NCI-H146 treated with DMSO at 0.1 percent for 48 hours (cell line): Measurements from ENCODE around the gene ASAP3.

Experiments used
- DNase-seq: peaks from one replicate; lab custom pipeline; 2025; ENCODE audit not compliant: unreplicated experiment; lab: John Stamatoyannopoulos, UW

The ASAP3 gene

GRCh38 chr1:23450894-23451293 lies 33.1 kb downstream of the ASAP3 start:
- DNase-seq: no peak

GRCh38 chr1:23449958-23450357 lies 34.0 kb downstream of the ASAP3 start:
- DNase-seq: no peak

GRCh38 chr1:23449306-23449705 lies 34.7 kb downstream of the ASAP3 start:
- DNase-seq: no peak

- no peak for DNase-seq
Observed at GRCh38 chr1:23448846-23449245, 35.1 kb downstream of the ASAP3 start.

GRCh38 chr1:23446661-23447310 lies 37.2 kb downstream of the ASAP3 start:
- no peak for DNase-seq

GRCh38 chr1:23444596-23445390 lies 39.2 kb downstream of the ASAP3 start:
- no peak for DNase-seq

GRCh38 chr1:23444104-23444533 lies 39.9 kb downstream of the ASAP3 start:
- DNase-seq: no peak

- no peak for DNase-seq
Observed at GRCh38 chr1:23442751-23443150, 41.2 kb downstream of the ASAP3 start.

GRCh38 chr1:23441446-23442148 lies 42.4 kb downstream of the ASAP3 start:
- DNase-seq: no peak

GRCh38 chr1:23438545-23438944 lies 45.4 kb downstream of the ASAP3 start:
- no peak for DNase-seq

GRCh38 chr1:23437355-23437664 lies 46.7 kb downstream of the ASAP3 start:
- DNase-seq: no peak

GRCh38 chr1:23436520-23437354 lies 47.2 kb downstream of the ASAP3 start:
- DNase-seq: no peak

GRCh38 chr1:23434260-23434775 lies 49.7 kb downstream of the ASAP3 start:
- no peak for DNase-seq

GRCh38 chr1:23433122-23433521 lies 50.9 kb downstream of the ASAP3 start:
- no peak for DNase-seq

GRCh38 chr1:23431431-23431830 lies 52.5 kb downstream of the ASAP3 start:
- no peak for DNase-seq

- no peak for DNase-seq
Observed at GRCh38 chr1:23430803-23431202, 53.2 kb downstream of the ASAP3 start.

- no peak for DNase-seq
Observed at GRCh38 chr1:23428136-23428905, 55.7 kb downstream of the ASAP3 start.

- no peak for DNase-seq
Observed at GRCh38 chr1:23427550-23427949, 56.4 kb downstream of the ASAP3 start.

- no peak for DNase-seq
Observed at GRCh38 chr1:23426828-23427227, 57.2 kb downstream of the ASAP3 start.

- DNase-seq: no peak
Observed at GRCh38 chr1:23425193-23425494, 58.8 kb downstream of the ASAP3 start.
